ENCODE measurements around the gene SCYL3. TPM values are rescaled to one million over a fixed set of nuclear protein-coding genes. Genes with fewer than 3 reads are reported as not detected.

Gene SCYL3
- total RNA-seq, 1 experiment from 2014 or later, result 4.6 TPM

Other genes with a start within 250 kb of the SCYL3 start
- not detected in 2 replicates for gene SELL, start 182.3 kb downstream of the SCYL3 start, total RNA-seq (2014; rRNA removed; shearing (Covaris generic))
- gene SELE, start 159.8 kb downstream of the SCYL3 start, total RNA-seq (2014; rRNA removed; shearing (Covaris generic)), result not detected in 2 replicates
- gene METTL18, start 99.0 kb downstream of the SCYL3 start, total RNA-seq (2014; rRNA removed; shearing (Covaris generic)), result 9.3 and 10.4 TPM in 2 replicates
- 9.8 and 10.0 TPM in 2 replicates for gene KIFAP3, start 180.8 kb upstream of the SCYL3 start, total RNA-seq (2014; rRNA removed; shearing (Covaris generic))